Esophagus muscularis mucosa (tissue), 4 donors: ENCODE measurements around the gene ARNT2. TPM values are rescaled to one million over a fixed set of nuclear protein-coding genes. Genes with fewer than 3 reads are reported as not detected.

ENCODE experiments used
- DNase-seq: peaks from one replicate; pipeline ENCODE4 v3.0.0-alpha.2; 2017; ENCODE audit errors: extremely low spot score
- H3K27ac ChIP-seq, 4 donors: fragments of 200-600 bp; sonication (generic); replicated peaks in 1 of 4; 1 replicate in 3 of 4; 2 replicates in 1 of 4; pipeline ENCODE4 v1.5.1; 2016 to 2019; ENCODE audit warnings: mild to moderate bottlenecking in 1 of 4
- H3K27me3 ChIP-seq, 4 donors: fragments of 200-600 bp; sonication (generic); one replicate each; pipeline versions ENCODE4 v1.5.1 to v1.6.0; 2016 to 2019
- H3K36me3 ChIP-seq, 4 donors: fragments of 200-600 bp; sonication (generic); one replicate each; pipeline ENCODE4 v1.5.1; 2016 to 2019
- H3K4me1 ChIP-seq, 4 donors: fragments of 200-600 bp; sonication (generic); one replicate each; pipeline ENCODE4 v1.5.1; 2016 to 2019
- H3K4me3 ChIP-seq, 4 donors: fragments of 200-600 bp; sonication (generic); 1 replicate in 2 of 4; 2 replicates in 2 of 4; pipeline ENCODE4 v1.5.1; 2016 to 2019; ENCODE audit warnings: mild to moderate bottlenecking in 4 of 4, moderate library complexity in 1 of 4
- H3K9me3 ChIP-seq, 4 donors: fragments of 200-600 bp; sonication (generic); 1 replicate in 3 of 4; 2 replicates in 1 of 4; pipeline ENCODE4 v1.5.1; 2016 to 2019
- EP300 ChIP-seq: sonication (generic); formaldehyde crosslinking; IDR thresholded peaks from one replicate; pipeline ENCODE4 v1.6.1; 2017; ENCODE audit warnings: antibody characterized with exemption
- POLR2A ChIP-seq: fragments of 450-650 bp; IDR thresholded peaks from one replicate; pipeline ENCODE4 v1.6.1; 2017; ENCODE audit warnings: antibody characterized with exemption, moderate library complexity, mild to moderate bottlenecking, low read depth
- POLR2AphosphoS5 ChIP-seq, 2 donors: sonication (generic); formaldehyde crosslinking; IDR thresholded peaks; one replicate each; pipeline ENCODE4 v1.6.1; 2017; ENCODE audit warnings: antibody characterized with exemption in 2 of 2
- WGBS: methylation state at CpG from one replicate; pipeline ENCODE4 v1.1.5; 2018; 5-methylcytosine and 5-hydroxymethylcytosine counted together
- intact Hi-C: fragments of 100-400 bp; cut with DNase I; formaldehyde crosslinking; loops from one replicate; pipeline ENCODE4 v1.15.1; 2023
- total RNA-seq, 4 donors: library from RNA; depleted of rRNA; stranded (reverse); fragments of >200 nt; gene quantifications; one replicate each; pipeline versions ENCODE4 v1.1.0 to v1.2.1, GENCODE V29; 2016
- TF ChIP-seq, protein P1 (sequence below), 3 experiments: fragments of 200-600 bp in 2 of 3; fragments of 450-650 bp in 1 of 3; sonication (generic) in 2 of 3; IDR thresholded peaks; one replicate each; pipeline ENCODE4 v1.5.1; 2017 to 2019; ENCODE audit warnings: antibody characterized with exemption in 3 of 3, mild to moderate bottlenecking in 2 of 3, moderate library complexity in 1 of 3

The ARNT2 gene
- total RNA-seq, 4 donors from 2014 or later: 5.4 to 14.6 (median 8.2) TPM

DNA sequence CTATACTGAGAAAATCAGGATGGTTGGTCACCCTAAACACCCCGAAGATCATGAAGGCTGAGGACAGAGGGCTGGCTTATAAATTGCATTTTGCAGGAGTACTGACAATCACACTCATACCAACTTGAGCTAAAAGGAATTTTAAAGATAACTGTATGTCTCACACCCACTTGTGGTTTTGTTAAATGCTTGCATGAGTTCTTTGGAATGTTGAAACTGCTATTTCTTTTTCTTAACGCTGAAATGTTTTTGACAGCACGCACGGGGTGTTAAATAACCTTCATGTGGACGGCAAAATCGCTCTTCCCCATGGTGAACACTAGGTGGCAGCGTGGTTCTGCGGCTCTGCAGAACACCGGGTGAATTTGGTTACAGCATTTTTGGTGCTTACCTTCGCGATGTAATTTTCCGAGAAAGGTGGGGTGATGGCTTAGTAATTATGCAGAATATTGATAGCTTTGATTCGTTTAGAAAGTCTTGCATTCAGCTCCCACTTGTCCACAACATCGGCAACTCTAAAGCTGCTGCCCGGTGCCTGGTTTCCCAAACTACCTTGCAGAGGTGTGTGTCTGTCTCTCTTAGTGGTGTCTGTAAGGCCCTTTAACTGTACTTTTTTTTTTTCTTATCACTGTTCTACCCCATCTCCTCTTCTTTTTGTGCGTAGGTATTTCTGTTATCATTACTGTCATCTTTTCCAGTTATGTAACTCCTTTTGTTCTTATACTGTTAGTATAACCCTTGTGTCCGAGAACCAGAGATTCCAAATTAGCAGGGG lies 51.7 kb downstream of the ARNT2 start:
- WGBS: 23% methylated on average over 17 of the region's 17 CpGs
- no peak for DNase-seq
- TF ChIP-seq, protein P1, sequence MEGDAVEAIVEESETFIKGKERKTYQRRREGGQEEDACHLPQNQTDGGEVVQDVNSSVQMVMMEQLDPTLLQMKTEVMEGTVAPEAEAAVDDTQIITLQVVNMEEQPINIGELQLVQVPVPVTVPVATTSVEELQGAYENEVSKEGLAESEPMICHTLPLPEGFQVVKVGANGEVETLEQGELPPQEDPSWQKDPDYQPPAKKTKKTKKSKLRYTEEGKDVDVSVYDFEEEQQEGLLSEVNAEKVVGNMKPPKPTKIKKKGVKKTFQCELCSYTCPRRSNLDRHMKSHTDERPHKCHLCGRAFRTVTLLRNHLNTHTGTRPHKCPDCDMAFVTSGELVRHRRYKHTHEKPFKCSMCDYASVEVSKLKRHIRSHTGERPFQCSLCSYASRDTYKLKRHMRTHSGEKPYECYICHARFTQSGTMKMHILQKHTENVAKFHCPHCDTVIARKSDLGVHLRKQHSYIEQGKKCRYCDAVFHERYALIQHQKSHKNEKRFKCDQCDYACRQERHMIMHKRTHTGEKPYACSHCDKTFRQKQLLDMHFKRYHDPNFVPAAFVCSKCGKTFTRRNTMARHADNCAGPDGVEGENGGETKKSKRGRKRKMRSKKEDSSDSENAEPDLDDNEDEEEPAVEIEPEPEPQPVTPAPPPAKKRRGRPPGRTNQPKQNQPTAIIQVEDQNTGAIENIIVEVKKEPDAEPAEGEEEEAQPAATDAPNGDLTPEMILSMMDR (IDR thresholded peaks at IDR 0.05): peak; percentile 93 to 95 (median 95)
- no peak for TF ChIP-seq POLR2A

DNA sequence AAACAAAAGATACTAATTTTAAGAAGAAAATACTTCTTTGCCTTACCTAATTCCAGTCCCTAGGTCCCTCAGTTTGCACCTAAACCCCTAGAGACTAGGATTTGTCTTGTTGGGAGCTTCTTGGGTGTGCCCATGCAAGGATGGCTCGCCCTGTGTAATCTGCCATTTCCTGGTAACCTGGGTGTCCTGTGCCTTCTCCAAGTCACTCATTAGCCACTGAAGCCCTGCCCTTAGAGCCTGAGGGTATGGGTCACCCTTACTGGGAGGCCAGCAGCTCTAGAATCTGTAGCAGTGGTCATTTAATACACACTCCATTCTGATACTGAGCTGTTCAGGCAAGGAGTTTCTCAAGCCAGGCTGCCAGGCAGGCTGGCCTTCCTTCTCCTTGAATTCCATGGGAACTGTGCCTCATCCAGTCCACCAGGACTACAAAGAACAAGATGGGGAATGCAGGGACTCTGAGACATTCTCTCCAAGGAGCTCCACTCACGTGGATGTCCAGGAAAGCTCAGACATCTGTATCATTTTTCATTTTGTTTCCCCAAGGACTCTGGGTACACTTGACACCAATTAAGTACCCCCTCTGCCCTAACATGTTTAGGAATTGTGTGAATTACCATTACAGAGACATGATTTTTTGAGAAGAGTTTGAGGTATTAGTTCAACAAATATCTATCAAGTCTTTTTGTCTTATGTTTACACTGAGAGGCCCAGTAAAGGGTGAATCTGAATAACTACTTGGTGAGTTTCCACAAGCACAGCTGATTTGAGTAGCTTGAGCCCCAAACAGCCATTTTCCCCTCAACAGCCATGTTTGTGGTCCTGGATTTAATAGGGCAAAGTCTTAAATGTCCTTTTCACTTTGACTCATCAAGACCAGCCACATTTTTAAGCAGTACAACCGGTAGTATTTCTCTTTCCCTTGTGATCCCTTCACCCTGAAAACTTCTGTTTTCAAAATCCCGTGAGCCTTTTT lies 52.6 kb downstream of the ARNT2 start:
- Histone ChIP-seq H3K9me3 (no peaks in the 10 kb centered on the region), H3K4me1 (peaks cover 0 to 25% (median 22%) of the 10 kb centered on the region in 4 donors), H3K27ac (no peak overlapping the region), H3K27me3 (no peaks in the 10 kb centered on the region), H3K36me3 (peaks cover 0 to 3% (median 0%) of the 10 kb centered on the region in 4 donors), H3K4me3 (no peak overlapping the region)
- no peak for DNase-seq
- intact Hi-C loops: loop anchor here (1.0 to 5.0 kb wide), 3 partner anchors 55 to 160 kb away; no protein-coding TSS in a partner anchor
- TF ChIP-seq POLR2AphosphoS5 (IDR thresholded peaks at IDR 0.05) (no peak), EP300 (no peak), POLR2A (no peak)
- TF ChIP-seq, protein P1 (IDR thresholded peaks at IDR 0.05): no peak
- 59% methylated on average over 4 of the region's 4 CpGs for WGBS

More for the DNA sequence above, 51.7 kb downstream of the ARNT2 start:
- Histone ChIP-seq H3K4me3 (no peak overlapping the region), H3K27ac (no peak overlapping the region), H3K36me3 (no peaks in the 10 kb centered on the region), H3K27me3 (no peaks in the 10 kb centered on the region), H3K9me3 (no peaks in the 10 kb centered on the region), H3K4me1 (peaks cover 0 to 25% (median 22%) of the 10 kb centered on the region in 4 donors)
- intact Hi-C loops: loop anchor here (1.0 to 5.0 kb wide), 4 partner anchors 56 to 320 kb away; no protein-coding TSS in a partner anchor

DNA sequence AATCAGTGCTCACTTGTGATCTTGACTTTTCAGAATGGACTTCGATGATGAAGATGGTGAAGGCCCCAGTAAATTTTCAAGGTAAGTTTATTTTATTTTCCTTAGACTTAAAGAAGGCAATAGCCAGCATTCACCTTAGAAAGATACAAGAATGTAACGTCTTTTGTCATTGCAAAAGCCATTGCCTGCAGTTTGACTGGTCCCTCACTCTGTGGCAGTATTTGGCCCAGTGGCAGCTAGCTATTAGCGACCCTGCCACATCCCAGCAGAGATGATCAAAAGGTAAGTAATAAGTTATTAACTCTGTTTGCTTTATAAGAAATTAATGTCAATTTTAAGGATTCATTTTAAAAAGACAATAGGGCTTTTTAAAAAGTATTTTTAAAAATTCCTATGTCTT lies 53.7 kb downstream of the ARNT2 start:
- no peak for TF ChIP-seq POLR2A
- TF ChIP-seq EP300: no peak
- TF ChIP-seq, protein P1 (IDR thresholded peaks at IDR 0.05): no peak
- no peak for TF ChIP-seq POLR2AphosphoS5 (IDR thresholded peaks at IDR 0.05)

DNA sequence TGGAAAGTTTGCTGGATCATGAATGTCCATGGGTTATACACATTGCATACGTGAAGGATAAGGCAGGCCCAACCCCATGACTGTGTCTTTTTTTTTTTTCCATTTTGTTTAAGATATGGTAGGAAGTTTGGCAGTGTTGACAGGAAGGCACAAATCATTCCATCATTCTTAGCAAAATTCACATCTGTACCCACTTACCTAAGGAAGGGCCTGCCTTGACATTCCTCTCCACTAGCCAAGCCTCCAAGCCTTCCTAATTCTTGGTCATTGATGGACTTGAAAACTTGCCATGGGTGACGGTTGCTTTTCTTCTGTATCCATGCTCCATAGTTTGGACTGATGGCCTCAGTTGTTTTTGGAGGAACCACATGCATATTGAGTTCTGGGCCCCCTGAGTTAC lies 54.4 kb downstream of the ARNT2 start:
- no peaks in the 10 kb centered on the region for H3K27me3 ChIP-seq
- no peak overlapping the region for H3K4me3 ChIP-seq
- no peak for DNase-seq
- TF ChIP-seq POLR2A (no peak), POLR2AphosphoS5 (IDR thresholded peaks at IDR 0.05) (no peak), EP300 (no peak)
- TF ChIP-seq, protein P1 (IDR thresholded peaks at IDR 0.05): no peak
- peaks cover 0 to 6% (median 0%) of the 10 kb centered on the region in 4 donors for H3K36me3 ChIP-seq
- no peaks in the 10 kb centered on the region for H3K9me3 ChIP-seq
- H3K27ac ChIP-seq: no peak overlapping the region
- peaks cover 0 to 25% (median 22%) of the 10 kb centered on the region in 4 donors for H3K4me1 ChIP-seq
- WGBS: 81% methylated on average over 1 of the region's 2 CpGs
- intact Hi-C loops: loop anchor here (5.0 kb wide), 1 partner anchor 159 kb away; no protein-coding TSS in a partner anchor

More for the DNA sequence above, 53.7 kb downstream of the ARNT2 start:
- H3K9me3 ChIP-seq: no peaks in the 10 kb centered on the region
- no peak overlapping the region for H3K27ac ChIP-seq
- intact Hi-C loops: loop anchor here (2.0 to 5.0 kb wide), 2 partner anchors 111 to 159 kb away; no protein-coding TSS in a partner anchor
- peaks cover 0 to 6% (median 0%) of the 10 kb centered on the region in 4 donors for H3K36me3 ChIP-seq
- no peak overlapping the region for H3K4me3 ChIP-seq
- no peaks in the 10 kb centered on the region for H3K27me3 ChIP-seq
- no peak for DNase-seq
- 96% methylated on average over 3 of the region's 3 CpGs for WGBS
- peaks cover 0 to 25% (median 22%) of the 10 kb centered on the region in 4 donors for H3K4me1 ChIP-seq
